ENCODE data around the gene TFPT. TPM values are rescaled to one million over a fixed set of nuclear protein-coding genes. Genes with fewer than 3 reads are reported as not detected.

The TFPT gene
- total and polyA plus RNA-seq, 2 of the 13 experiments (the other 11 are each of a cell fraction or from before 2014, with no cell fraction given): 8.4 to 10.7 TPM

GRCh38 chr19:54115109-54116063, at the start of gene TFPT, which contains the start of gene PRPF31 (continued):
- TF ChIP-seq KDM2A (CRISPR knock-in tag; IDR thresholded peaks at IDR 0.05; ENCODE audit: borderline replicate concordance, low read depth): peak; percentile 100
- no peak for TF ChIP-seq TRAFD1 (CRISPR knock-in tag; IDR thresholded peaks at IDR 0.05; ENCODE audit: borderline replicate concordance)
- TF ChIP-seq PBX2 (CRISPR knock-in tag; IDR thresholded peaks at IDR 0.05): no peak
- TF ChIP-seq RFX5 (IDR thresholded peaks at IDR 0.05; ENCODE audit: low read depth, low read length): peak; percentile 55; the same call in 1 of the 2 replicates
- peak; percentile 13; the same call in 1 of the 2 replicates for TF ChIP-seq HOXD1 (CRISPR knock-in tag; IDR thresholded peaks at IDR 0.05)
- TF ChIP-seq NBN (conservative IDR thresholded peaks at IDR 0.05): no peak
- no peak for TF ChIP-seq NFKB2 (CRISPR knock-in tag; IDR thresholded peaks at IDR 0.05; ENCODE audit: borderline replicate concordance)
- TF ChIP-seq TOPORS (CRISPR knock-in tag; IDR thresholded peaks at IDR 0.05): no peak
- no peak for TF ChIP-seq FOXP1 (IDR thresholded peaks at IDR 0.05)
- no peak; the same call in 1 of the 2 replicates for TF ChIP-seq FOXP1 (CRISPR knock-in tag; IDR thresholded peaks at IDR 0.05)
- TF ChIP-seq PTBP1 (IDR thresholded peaks at IDR 0.05; ENCODE audit: low read depth, low read length, poor library complexity, severe bottlenecking): no peak
- TF ChIP-seq AFF4 (CRISPR knock-in tag; IDR thresholded peaks at IDR 0.05): no peak
- peak; percentile 73; the same call in 1 of the 2 replicates for TF ChIP-seq DZIP1 (CRISPR knock-in tag; IDR thresholded peaks at IDR 0.05)
- peak; percentile 65; the same call in 1 of the 2 replicates for TF ChIP-seq ZSCAN30 (CRISPR knock-in tag; IDR thresholded peaks at IDR 0.05)
- TF ChIP-seq NKX3-1 (CRISPR knock-in tag; IDR thresholded peaks at IDR 0.05): no peak
- no peak for TF ChIP-seq NR2F1 (CRISPR knock-in tag; IDR thresholded peaks at IDR 0.05)
- no peak for TF ChIP-seq TIGD3 (CRISPR knock-in tag; IDR thresholded peaks at IDR 0.05; ENCODE audit: borderline replicate concordance)
- TF ChIP-seq RFXANK (CRISPR knock-in tag; IDR thresholded peaks at IDR 0.05): no peak
